Erythroblast (primary cell): ENCODE data around the gene LY6G5B.
"Not testable (repeated sequence)": the region's sequence is repeated elsewhere in the genome, so short reads cannot be mapped to it uniquely, and the experiment has no call there.

Source experiments
- DNase-seq, 2 experiments: peaks; one replicate each; lab custom pipeline; 2025; lab: John Stamatoyannopoulos, UW
- GATA1 ChIP-seq: IDR thresholded peaks from 2 replicates; pipeline ENCODE4 v1.6.1; 2011; ENCODE audit warnings: low read depth, mild to moderate bottlenecking, control low read depth, low read length, moderate library complexity
- POLR2A ChIP-seq: IDR thresholded peaks from 2 replicates; pipeline ENCODE4 v1.6.1; 2011; ENCODE audit warnings: mild to moderate bottlenecking, low read length

LY6G5B gene

GRCh38 chr6:31693535-31693934 lies 23.8 kb downstream of the LY6G5B start:
- DNase-seq = no peak
- TF ChIP-seq GATA1 = no peak
- no peak for TF ChIP-seq POLR2A

- DNase-seq = no peak
These were observed 27.8 kb downstream of the LY6G5B start for GRCh38 chr6:31697555-31697954.

DNA sequence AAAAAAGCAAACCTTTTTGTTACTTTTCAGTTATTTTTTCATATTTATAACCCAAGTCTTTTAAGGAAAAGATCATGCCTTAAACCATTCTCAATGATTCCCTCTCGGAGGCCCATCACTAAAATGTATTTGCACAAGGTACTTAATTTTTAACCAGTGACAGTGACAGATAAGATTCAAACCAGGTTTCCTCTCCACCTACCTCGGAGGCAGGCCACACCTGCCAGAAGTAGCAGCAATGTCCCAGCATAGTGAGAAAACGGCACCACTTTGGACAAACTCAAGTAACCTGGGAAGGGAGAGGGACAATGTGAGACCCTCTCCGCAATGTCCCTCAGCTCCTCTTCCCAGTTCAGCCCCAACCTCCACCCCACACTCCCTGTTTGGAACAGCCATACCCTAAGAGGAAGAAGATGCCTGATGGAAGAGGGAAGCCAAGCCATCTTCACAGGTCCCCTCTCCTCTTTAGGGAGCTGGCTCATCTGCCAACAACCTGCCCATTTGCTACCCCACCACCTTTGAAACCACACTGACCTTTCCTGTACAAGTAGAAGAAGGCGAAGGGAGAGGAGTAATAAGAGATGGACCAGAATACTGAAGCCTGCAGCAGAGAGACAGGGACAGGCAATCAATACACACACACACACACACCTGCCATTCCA lies 31.1 kb downstream of the LY6G5B start:
- TF ChIP-seq GATA1 (no peak), POLR2A (no peak)
- DNase-seq = no peak

More at GRCh38 chr6:31697555-31697954, 27.8 kb downstream of the LY6G5B start:
- no peak for TF ChIP-seq GATA1
- TF ChIP-seq POLR2A = no peak

DNA sequence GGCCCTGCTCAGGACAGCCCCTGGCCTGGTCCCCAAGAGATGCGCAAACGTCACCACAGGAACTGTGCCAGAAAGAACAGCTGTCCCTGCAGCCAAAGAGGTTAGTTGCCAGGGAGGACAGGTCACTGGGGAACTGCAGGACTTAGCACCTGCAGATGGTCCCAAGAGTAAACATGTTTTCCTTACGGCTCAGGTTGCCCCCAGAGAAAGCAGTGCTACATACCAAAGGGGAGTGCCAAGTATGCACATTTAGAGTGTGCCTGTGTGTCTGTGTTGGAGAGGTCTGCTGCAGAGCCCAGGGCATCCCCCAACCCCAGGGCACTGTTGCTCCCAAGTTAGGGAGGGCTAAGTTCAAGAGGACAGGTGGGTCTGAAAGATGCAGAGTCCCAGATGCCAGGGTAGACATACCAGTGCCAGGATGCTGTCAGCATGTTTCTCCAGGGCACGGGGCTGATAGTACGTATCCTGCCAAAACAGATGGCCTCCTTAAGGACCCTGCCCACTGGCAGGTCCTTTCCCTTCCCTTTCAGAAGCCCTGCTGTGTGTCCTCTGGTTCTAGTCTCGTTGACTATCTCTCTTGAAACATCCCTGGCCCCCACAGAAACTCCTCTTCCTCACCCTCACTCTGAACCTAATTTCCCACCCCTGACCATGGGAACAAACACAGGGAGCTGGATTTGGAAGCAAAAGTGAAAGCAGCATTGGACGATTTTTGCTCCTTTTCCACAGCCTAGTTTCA lies 32.1 kb downstream of the LY6G5B start:
- TF ChIP-seq POLR2A (no peak), GATA1 (no peak)
- DNase-seq = peak; percentile 76 to 84

GRCh38 chr6:31702405-31702818 lies 32.6 kb downstream of the LY6G5B start:
- DNase-seq = peak; percentile 74 to 83

GRCh38 chr6:31702819-31703716 lies 33.3 kb downstream of the LY6G5B start, which contains the start of gene ABHD16A:
TSS of gene ABHD16A (minus strand) at chr6:31703324. CDS start at chr6:31703281, 43 bp downstream.
- DNase-seq = peak; percentile 99
- TF ChIP-seq POLR2A (peak; percentile 96), GATA1 (no peak)

More at GRCh38 chr6:31702405-31702818, 32.6 kb downstream of the LY6G5B start:
- TF ChIP-seq POLR2A (no peak), GATA1 (no peak)

DNA sequence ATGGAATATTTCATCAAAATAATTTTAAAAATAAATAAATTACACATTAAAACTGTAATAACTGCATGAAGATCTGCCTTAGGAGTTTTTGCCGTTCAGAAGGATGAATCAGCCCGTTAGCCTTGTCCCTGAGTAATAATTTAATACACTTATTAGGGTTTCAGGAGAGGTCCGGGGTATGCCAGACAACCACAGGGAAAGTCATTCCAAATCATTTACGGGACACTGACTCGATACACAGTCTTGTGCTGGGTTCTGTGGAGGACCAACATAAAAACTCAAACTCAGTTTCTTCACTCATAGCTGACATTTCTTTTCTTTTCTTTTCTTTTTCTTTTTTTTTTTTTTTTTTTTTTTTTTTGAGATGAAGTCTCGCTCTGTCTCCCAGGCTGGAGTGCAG lies 36.2 kb downstream of the LY6G5B start:
- DNase-seq = no peak
- TF ChIP-seq POLR2A (no peak), GATA1 (no peak)

- no peak for TF ChIP-seq POLR2A
- no peak for TF ChIP-seq GATA1
- no peak for DNase-seq
These were observed 36.8 kb downstream of the LY6G5B start, which contains the start of gene LY6G6F for GRCh38 chr6:31706599-31706998. TSS of gene LY6G6F (plus strand) at chr6:31706866. CDS start at chr6:31706907, 41 bp downstream.

DNA sequence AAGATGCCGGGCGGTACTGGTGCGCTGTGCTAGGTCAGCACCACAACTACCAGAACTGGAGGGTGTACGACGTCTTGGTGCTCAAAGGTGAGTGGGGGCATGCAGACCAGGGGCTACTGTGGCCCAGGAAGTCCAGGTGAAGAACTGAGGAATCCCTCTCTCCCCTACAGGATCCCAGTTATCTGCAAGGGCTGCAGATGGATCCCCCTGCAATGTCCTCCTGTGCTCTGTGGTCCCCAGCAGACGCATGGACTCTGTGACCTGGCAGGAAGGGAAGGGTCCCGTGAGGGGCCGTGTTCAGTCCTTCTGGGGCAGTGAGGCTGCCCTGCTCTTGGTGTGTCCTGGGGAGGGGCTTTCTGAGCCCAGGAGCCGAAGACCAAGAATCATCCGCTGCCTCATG lies 37.9 kb downstream of the LY6G5B start:
- no peak for TF ChIP-seq GATA1
- TF ChIP-seq POLR2A = no peak
- DNase-seq = no peak

DNA sequence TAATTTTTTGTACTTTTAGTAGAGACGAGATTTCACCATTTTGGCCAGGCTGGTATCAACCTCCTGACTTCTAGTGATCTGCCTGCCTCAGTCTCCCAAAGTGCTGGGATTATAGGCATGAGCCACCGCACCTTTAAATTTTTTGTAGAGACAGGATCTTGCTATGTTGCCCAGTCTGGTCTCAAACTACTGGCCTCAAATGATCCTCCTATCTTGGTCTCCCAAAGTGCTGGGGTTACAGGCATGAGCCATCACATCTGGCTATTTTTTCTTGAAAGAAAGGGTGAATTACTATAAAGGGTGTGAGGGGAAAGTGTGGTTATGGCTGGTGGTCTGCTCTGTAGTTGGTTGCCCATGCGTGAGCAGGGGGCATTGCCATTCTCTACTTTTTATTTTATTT lies 38.4 kb downstream of the LY6G5B start:
- TF ChIP-seq GATA1 (no peak), POLR2A (no peak)
- DNase-seq = no peak

- DNase-seq = not testable (repeated sequence)
These were observed 39.4 kb downstream of the LY6G5B start for GRCh38 chr6:31709157-31709556.

GRCh38 chr6:31710523-31711219 lies 40.9 kb downstream of the LY6G5B start:
- DNase-seq = no peak
- TF ChIP-seq POLR2A (no peak), GATA1 (no peak)

- no peak for TF ChIP-seq GATA1
- peak; percentile 50 for TF ChIP-seq POLR2A
- DNase-seq = peak; percentile 45 to 57
These were observed 41.5 kb downstream of the LY6G5B start for GRCh38 chr6:31711233-31711632.
